Measurements from ENCODE around the gene CILP.

- no peak for TF ChIP-seq CTCF (IDR thresholded peaks at IDR 0.05 in 2 of 3, conservative IDR thresholded peaks at IDR 0.05 in 1 of 3; ENCODE audit: borderline replicate concordance in 1 of 3, insufficient read depth in 1 of 3, low read depth in 2 of 3, low read length in 2 of 3)
- TF ChIP-seq SIN3A (IDR thresholded peaks at IDR 0.05; ENCODE audit: low read depth) = no peak
- no peak for TF ChIP-seq POLR2AphosphoS5 (IDR thresholded peaks at IDR 0.05; ENCODE audit: low read depth, low read length)
- no peak for TF ChIP-seq POLR2A (IDR thresholded peaks at IDR 0.05; ENCODE audit: borderline replicate concordance, extremely low read depth, insufficient read depth, insufficient read length)
- TF ChIP-seq EZH2 (IDR thresholded peaks at IDR 0.05) = no peak
- no peak for TF ChIP-seq CEBPB (IDR thresholded peaks at IDR 0.05; ENCODE audit: low read depth)
- TF ChIP-seq ZNF274 (IDR thresholded peaks at IDR 0.05; ENCODE audit: low read depth, low read length) = no peak
- no peak for TF ChIP-seq EZH2phosphoT487 (IDR thresholded peaks at IDR 0.05; ENCODE audit: borderline replicate concordance)
Measured at GRCh38 chr15:65260968-65261367, 49.7 kb upstream of the CILP start.
